ENCODE measurements around the gene TEX30. TPM values are rescaled to one million over a fixed set of nuclear protein-coding genes. Genes with fewer than 3 reads are reported as not detected.

TEX30 gene
- total RNA-seq, 1 experiment from 2014 or later = 13.1 TPM

GRCh38 chr13:102793611-102794355 lies 20.2 kb upstream of the TEX30 start:
- no peak overlapping the region for H4K5ac ChIP-seq (ENCODE audit: insufficient read length, low read depth, low read length)
- no peak overlapping the region for H3K23ac ChIP-seq (ENCODE audit: insufficient read length, low read depth, low read length)
- H4K91ac ChIP-seq (ENCODE audit: insufficient read length, low read depth, low read length) = no peak overlapping the region
- H3K27ac ChIP-seq (ENCODE audit: insufficient read length, low read depth, low read length) = no peak overlapping the region
- H3K4me1 ChIP-seq (ENCODE audit: insufficient read depth, low read length) = no peaks in the 10 kb centered on the region; the same call in 1 of the 2 replicates
- H3K79me1 ChIP-seq (ENCODE audit: insufficient read depth, low read depth, low read length, poor library complexity, severe bottlenecking) = no peaks in the 10 kb centered on the region
- H3K4ac ChIP-seq (ENCODE audit: low read depth, low read length) = no peak overlapping the region
- no peak overlapping the region for H3K9ac ChIP-seq (ENCODE audit: extremely low read depth, insufficient read length, low read length)
- Mint-ChIP-seq H3K4me1 (peaks cover 26 to 27% of the 10 kb centered on the region in 2 experiments), H3K27me3 (ENCODE audit: low read depth) (no peaks in the 10 kb centered on the region), H3K36me3 (ENCODE audit: insufficient read depth in 1 of 3, low read depth in 3 of 3) (peaks cover 13 to 31% (median 19%) of the 10 kb centered on the region in 3 experiments; a peak in 6 of 7 replicates), H3K4me3 (peak overlapping the region; percentile 12 to 67; a peak in 4 of 5 replicates), H3K27ac (peak overlapping the region; percentile 13 to 94 (median 77)), H3K9me3 (no peaks in the 10 kb centered on the region)
- H4K20me1 ChIP-seq (ENCODE audit: control insufficient read depth, insufficient read depth, insufficient read length) = no peaks in the 10 kb centered on the region
- peak overlapping the region; percentile 10 for H3K4me2 ChIP-seq (ENCODE audit: insufficient read depth, insufficient read length, low read length)
- no peak overlapping the region for H2AK5ac ChIP-seq (ENCODE audit: insufficient read length, low read length)
- no peak overlapping the region for H2BK15ac ChIP-seq (ENCODE audit: low read depth, low read length)
- peak; percentile 36 for DNase-seq
- H3K27me3 ChIP-seq (ENCODE audit: insufficient read depth, low read length) = no peaks in the 10 kb centered on the region
- no peak overlapping the region for H3K56ac ChIP-seq (ENCODE audit: insufficient read length, low read depth, low read length)
- no peak overlapping the region for H4K8ac ChIP-seq (replicated peaks; ENCODE audit: insufficient read length, low read depth, low read length)
- no peaks in the 10 kb centered on the region for H3K23me2 ChIP-seq (ENCODE audit: insufficient read length, low read depth, low read length, poor library complexity, severe bottlenecking)
- TF ChIP-seq CTCF (conservative IDR thresholded peaks at IDR 0.05) = no peak
- no peak overlapping the region for H2BK5ac ChIP-seq (ENCODE audit: insufficient read length, low read length)
- no peak overlapping the region for H2BK120ac ChIP-seq (ENCODE audit: low read depth, low read length, poor library complexity, severe bottlenecking)
- H2AFZ ChIP-seq (ENCODE audit: low read length) = no peak overlapping the region
- no peak overlapping the region for H2BK20ac ChIP-seq (ENCODE audit: low read depth, low read length, poor library complexity, severe bottlenecking)
- WGBS (ENCODE audit: extremely low coverage, insufficient read length, low lambda C conversion rate) = no CpG with 5 or more reads among the region's 9 CpGs
- H3K14ac ChIP-seq (ENCODE audit: insufficient read depth, low read length) = no peak overlapping the region
- H3K79me2 ChIP-seq (ENCODE audit: insufficient read depth, low read length) = no peaks in the 10 kb centered on the region
- H3T11ph ChIP-seq (ENCODE audit: low read length) = no peak overlapping the region
- H3K9me3 ChIP-seq (ENCODE audit: control insufficient read depth, low read depth, low read length) = no peaks in the 10 kb centered on the region
- no peak overlapping the region for H3K18ac ChIP-seq (ENCODE audit: insufficient read length, low read depth, low read length)
- H2BK12ac ChIP-seq (ENCODE audit: insufficient read length, low read depth, low read length) = no peak overlapping the region

All from H9 (cell line).